Measurements from ENCODE around the gene CLMN.

DNA sequence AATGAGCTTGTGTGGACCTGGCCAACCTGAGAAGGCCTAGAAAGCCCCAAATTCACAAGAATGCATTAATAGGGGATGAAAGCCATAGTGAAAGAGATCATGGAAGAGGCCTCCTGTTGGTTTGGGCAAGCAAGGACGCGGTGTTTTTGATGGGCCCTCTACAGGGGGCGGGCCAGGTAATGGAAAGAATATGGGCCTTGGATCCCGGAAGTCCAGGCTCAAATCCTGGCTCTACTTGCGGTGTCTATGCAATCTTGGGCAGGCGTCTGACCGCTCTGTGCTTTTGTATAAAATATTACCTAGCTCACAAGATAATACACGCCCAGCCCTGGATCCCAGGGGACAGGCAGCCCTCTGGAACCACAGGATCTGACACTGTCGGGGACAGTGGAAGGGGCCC, 41.1 kb upstream of the CLMN start:
- TF ChIP-seq, protein P1, sequence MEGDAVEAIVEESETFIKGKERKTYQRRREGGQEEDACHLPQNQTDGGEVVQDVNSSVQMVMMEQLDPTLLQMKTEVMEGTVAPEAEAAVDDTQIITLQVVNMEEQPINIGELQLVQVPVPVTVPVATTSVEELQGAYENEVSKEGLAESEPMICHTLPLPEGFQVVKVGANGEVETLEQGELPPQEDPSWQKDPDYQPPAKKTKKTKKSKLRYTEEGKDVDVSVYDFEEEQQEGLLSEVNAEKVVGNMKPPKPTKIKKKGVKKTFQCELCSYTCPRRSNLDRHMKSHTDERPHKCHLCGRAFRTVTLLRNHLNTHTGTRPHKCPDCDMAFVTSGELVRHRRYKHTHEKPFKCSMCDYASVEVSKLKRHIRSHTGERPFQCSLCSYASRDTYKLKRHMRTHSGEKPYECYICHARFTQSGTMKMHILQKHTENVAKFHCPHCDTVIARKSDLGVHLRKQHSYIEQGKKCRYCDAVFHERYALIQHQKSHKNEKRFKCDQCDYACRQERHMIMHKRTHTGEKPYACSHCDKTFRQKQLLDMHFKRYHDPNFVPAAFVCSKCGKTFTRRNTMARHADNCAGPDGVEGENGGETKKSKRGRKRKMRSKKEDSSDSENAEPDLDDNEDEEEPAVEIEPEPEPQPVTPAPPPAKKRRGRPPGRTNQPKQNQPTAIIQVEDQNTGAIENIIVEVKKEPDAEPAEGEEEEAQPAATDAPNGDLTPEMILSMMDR (IDR thresholded peaks at IDR 0.05; ENCODE audit: poor library complexity): no peak
- no peak for TF ChIP-seq EZH2 (IDR thresholded peaks at IDR 0.05; ENCODE audit: borderline replicate concordance)
